Nephron (organoid): Measurements from ENCODE around the gene CHST11.

ENCODE experiments used
- H3K27ac Mint-ChIP-seq, 3 experiments: 2 replicates each; pipeline ENCODE4 v1.8.0; 2020; ENCODE audit warnings: mixed read lengths in 3 of 3, mild to moderate bottlenecking in 2 of 3, moderate library complexity in 1 of 3
- H3K27me3 Mint-ChIP-seq: 2 replicates; pipeline ENCODE4 v1.8.0; 2021; ENCODE audit warnings: low read depth, mild to moderate bottlenecking, moderate library complexity, mixed read lengths
- H3K36me3 Mint-ChIP-seq: 2 replicates; pipeline ENCODE4 v1.8.0; 2020; ENCODE audit warnings: low read depth, mixed read lengths
- H3K4me1 Mint-ChIP-seq: 2 replicates; pipeline ENCODE4 v1.8.0; 2020; ENCODE audit warnings: mixed read lengths
- H3K4me3 Mint-ChIP-seq, 3 experiments: 2 replicates each; pipeline ENCODE4 v1.8.0; 2020; ENCODE audit warnings: mild to moderate bottlenecking in 3 of 3, mixed read lengths in 3 of 3, moderate library complexity in 2 of 3
- H3K9me3 Mint-ChIP-seq: 2 replicates; pipeline ENCODE4 v1.8.0; 2020; ENCODE audit warnings: mixed read lengths
- CTCF ChIP-seq, 3 experiments: fragments of 200-600 bp; sonication (generic); IDR thresholded peaks; one replicate each; pipeline ENCODE4 v1.5.0; 2021; ENCODE audit warnings: antibody characterized with exemption in 3 of 3; ENCODE audit not compliant: unreplicated experiment in 3 of 3

The CHST11 gene

GRCh38 chr12:104695453-104696148 lies 238.9 kb downstream of the CHST11 start:
- TF ChIP-seq CTCF (IDR thresholded peaks at IDR 0.05; ENCODE audit: unreplicated experiment in 3 of 3) = no peak
- no peak overlapping the region for H3K4me3 Mint-ChIP-seq
- H3K4me1 Mint-ChIP-seq = peaks cover 27% of the 10 kb centered on the region
- no peak overlapping the region for H3K27ac Mint-ChIP-seq
- H3K27me3 Mint-ChIP-seq = peaks cover 3% of the 10 kb centered on the region
- peaks cover 4% of the 10 kb centered on the region for H3K36me3 Mint-ChIP-seq
- H3K9me3 Mint-ChIP-seq = peaks cover 8% of the 10 kb centered on the region

GRCh38 chr12:104697186-104697585 lies 240.4 kb downstream of the CHST11 start:
- Mint-ChIP-seq H3K9me3 (peaks cover 8% of the 10 kb centered on the region), H3K36me3 (peaks cover 4% of the 10 kb centered on the region), H3K27ac (peak overlapping the region in 1 of 3 experiments; percentile 24), H3K4me3 (no peak overlapping the region), H3K27me3 (peaks cover 3% of the 10 kb centered on the region), H3K4me1 (peaks cover 27% of the 10 kb centered on the region)
- no peak for TF ChIP-seq CTCF (IDR thresholded peaks at IDR 0.05; ENCODE audit: unreplicated experiment in 3 of 3)

GRCh38 chr12:104698871-104699270 lies 242.1 kb downstream of the CHST11 start:
- peaks cover 2% of the 10 kb centered on the region for H3K27me3 Mint-ChIP-seq
- no peak overlapping the region for H3K4me3 Mint-ChIP-seq
- H3K27ac Mint-ChIP-seq = no peak overlapping the region
- H3K36me3 Mint-ChIP-seq = no peaks in the 10 kb centered on the region
- no peak for TF ChIP-seq CTCF (IDR thresholded peaks at IDR 0.05; ENCODE audit: unreplicated experiment in 3 of 3)
- no peaks in the 10 kb centered on the region for H3K9me3 Mint-ChIP-seq
- peaks cover 43% of the 10 kb centered on the region for H3K4me1 Mint-ChIP-seq

GRCh38 chr12:104699489-104700190 lies 242.9 kb downstream of the CHST11 start:
- Mint-ChIP-seq H3K27me3 (peaks cover 3% of the 10 kb centered on the region), H3K4me3 (no peak overlapping the region), H3K36me3 (no peaks in the 10 kb centered on the region), H3K27ac (no peak overlapping the region), H3K4me1 (peaks cover 38% of the 10 kb centered on the region), H3K9me3 (no peaks in the 10 kb centered on the region)
- TF ChIP-seq CTCF (IDR thresholded peaks at IDR 0.05; ENCODE audit: unreplicated experiment in 3 of 3) = no peak

GRCh38 chr12:104700324-104700723 lies 243.6 kb downstream of the CHST11 start:
- peaks cover 36% of the 10 kb centered on the region for H3K4me1 Mint-ChIP-seq
- TF ChIP-seq CTCF (IDR thresholded peaks at IDR 0.05; ENCODE audit: unreplicated experiment in 3 of 3) = no peak
- no peaks in the 10 kb centered on the region for H3K36me3 Mint-ChIP-seq
- no peak overlapping the region for H3K27ac Mint-ChIP-seq
- no peaks in the 10 kb centered on the region for H3K9me3 Mint-ChIP-seq
- H3K4me3 Mint-ChIP-seq = no peak overlapping the region
- H3K27me3 Mint-ChIP-seq = peaks cover 9% of the 10 kb centered on the region
